BLaER1 treated with 17β-estradiol and CSF1 and Interleukin-3, amounts not matched to agents 10 nM and 100 nM (cell line): ENCODE results near the gene ACACB.

ENCODE experiments used
- H3K27ac ChIP-seq, 11 experiments: shearing (Covaris generic); formaldehyde crosslinking; 2 replicates each; pipeline ENCODE4 v1.8.1; 2022
- H3K27me3 ChIP-seq, 11 experiments: shearing (Covaris generic); formaldehyde crosslinking; 2 replicates each; pipeline ENCODE4 v1.8.1; 2022
- H3K36me3 ChIP-seq, 11 experiments: shearing (Covaris generic); formaldehyde crosslinking; 2 replicates each; pipeline ENCODE4 v1.8.1; 2022
- H3K4me1 ChIP-seq, 10 experiments: shearing (Covaris generic); formaldehyde crosslinking; 2 replicates each; pipeline ENCODE4 v1.8.1; 2022
- H3K4me2 ChIP-seq, 11 experiments: shearing (Covaris generic); formaldehyde crosslinking; 2 replicates each; pipeline ENCODE4 v1.8.1; 2022
- H3K4me3 ChIP-seq, 10 experiments: shearing (Covaris generic); formaldehyde crosslinking; 2 replicates each; pipeline ENCODE4 v1.8.1; 2022
- H3K9ac ChIP-seq, 11 experiments: shearing (Covaris generic); formaldehyde crosslinking; 2 replicates each; pipeline ENCODE4 v1.8.1; 2022
- H3K9me3 ChIP-seq, 11 experiments: shearing (Covaris generic); formaldehyde crosslinking; replicated peaks in 1 of 11; 2 replicates each; pipeline ENCODE4 v1.8.1; 2022
- H4K20me1 ChIP-seq, 11 experiments: shearing (Covaris generic); formaldehyde crosslinking; 2 replicates each; pipeline ENCODE4 v1.8.1; 2022
- Cebpa-rat ChIP-seq, 11 experiments: shearing (Covaris generic); IDR thresholded peaks; 2 replicates each; pipeline ENCODE4 v1.8.1; 2022

ACACB gene

DNA sequence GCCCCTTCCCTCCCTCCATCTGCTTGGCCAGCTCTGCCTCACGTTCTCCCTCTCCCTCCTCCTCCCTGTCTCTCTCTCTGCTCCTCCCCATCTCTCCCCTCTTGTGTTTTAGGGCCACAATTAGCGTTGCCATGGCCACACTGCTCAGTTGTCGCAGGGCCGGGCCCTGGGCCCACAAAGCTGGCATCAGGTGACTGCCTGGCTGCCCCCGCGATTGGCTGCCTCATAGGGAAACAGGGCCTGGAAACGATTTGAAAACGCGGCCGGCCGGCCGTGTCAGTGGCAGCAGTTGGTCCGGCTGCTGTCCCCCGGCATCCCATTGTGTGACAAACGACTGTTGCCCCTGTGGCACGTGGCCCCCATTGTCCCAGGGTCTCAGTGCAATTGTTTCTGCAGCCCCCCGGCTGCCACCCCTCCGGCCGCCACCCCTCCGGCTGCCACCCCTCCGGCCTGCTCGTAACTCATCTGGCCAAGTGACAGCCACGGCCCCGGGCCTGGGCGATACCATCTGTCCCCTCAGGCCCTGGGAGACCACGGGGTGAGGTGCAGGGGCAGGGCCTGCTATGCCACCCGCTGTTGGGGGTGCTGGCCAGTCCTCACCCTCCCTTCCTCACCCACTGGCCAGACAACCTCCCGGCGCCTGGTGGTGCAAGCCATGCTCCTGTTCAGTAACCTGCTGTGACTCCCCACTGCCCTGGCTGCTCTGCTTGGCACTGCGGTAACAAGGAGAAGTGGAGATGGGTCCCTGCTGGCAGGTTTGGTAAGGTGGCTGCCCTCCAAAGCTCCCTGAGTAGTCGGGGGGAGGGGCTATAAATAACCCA lies 175.3 kb downstream of the ACACB start:
- Histone ChIP-seq H3K4me2 (no peak overlapping the region), H3K27ac (no peak overlapping the region), H3K27me3 (peaks cover 0 to 15% (median 0%) of the 10 kb centered on the region in 11 experiments; a peak in 4 of 22 replicates), H4K20me1 (peaks cover 0 to 6% (median 0%) of the 10 kb centered on the region in 11 experiments; a peak in 3 of 22 replicates), H3K4me3 (no peak overlapping the region), H3K9ac (no peak overlapping the region), H3K4me1 (no peaks in the 10 kb centered on the region), H3K36me3 (no peaks in the 10 kb centered on the region), H3K9me3 (no peaks in the 10 kb centered on the region)
- TF ChIP-seq Cebpa-rat (IDR thresholded peaks at IDR 0.05) = no peak

- no peaks in the 10 kb centered on the region for H3K9me3 ChIP-seq
- H3K4me3 ChIP-seq = no peak overlapping the region
- peaks cover 0 to 15% (median 0%) of the 10 kb centered on the region in 11 experiments; a peak in 4 of 22 replicates for H3K27me3 ChIP-seq
- peaks cover 0 to 7% (median 0%) of the 10 kb centered on the region in 11 experiments; a peak in 3 of 22 replicates for H4K20me1 ChIP-seq
- no peaks in the 10 kb centered on the region for H3K4me1 ChIP-seq
- no peak overlapping the region for H3K4me2 ChIP-seq
- no peak for TF ChIP-seq Cebpa-rat (IDR thresholded peaks at IDR 0.05)
- H3K36me3 ChIP-seq = no peaks in the 10 kb centered on the region
- no peak overlapping the region for H3K9ac ChIP-seq
- H3K27ac ChIP-seq = no peak overlapping the region
These were observed 175.9 kb downstream of the ACACB start for GRCh38 chr12:109292342-109292711.

- Histone ChIP-seq H3K9ac (no peak overlapping the region), H3K4me3 (no peak overlapping the region), H3K4me2 (no peak overlapping the region), H3K9me3 (no peaks in the 10 kb centered on the region), H3K27me3 (peaks cover 0 to 15% (median 0%) of the 10 kb centered on the region in 11 experiments; a peak in 4 of 22 replicates), H3K36me3 (no peaks in the 10 kb centered on the region), H3K4me1 (no peaks in the 10 kb centered on the region), H4K20me1 (peaks cover 0 to 7% (median 0%) of the 10 kb centered on the region in 11 experiments; a peak in 3 of 22 replicates), H3K27ac (no peak overlapping the region)
- no peak for TF ChIP-seq Cebpa-rat (IDR thresholded peaks at IDR 0.05)
These were observed 176.7 kb downstream of the ACACB start for GRCh38 chr12:109293106-109293505.

- Histone ChIP-seq H3K4me2 (no peak overlapping the region), H3K4me1 (no peaks in the 10 kb centered on the region), H3K36me3 (no peaks in the 10 kb centered on the region), H3K9ac (no peak overlapping the region), H3K4me3 (no peak overlapping the region), H3K9me3 (no peaks in the 10 kb centered on the region), H3K27me3 (peaks cover 0 to 15% (median 0%) of the 10 kb centered on the region in 11 experiments; a peak in 4 of 22 replicates), H4K20me1 (peaks cover 0 to 7% (median 0%) of the 10 kb centered on the region in 11 experiments; a peak in 3 of 22 replicates), H3K27ac (no peak overlapping the region)
- TF ChIP-seq Cebpa-rat (IDR thresholded peaks at IDR 0.05) = no peak
These were observed 178.0 kb downstream of the ACACB start for GRCh38 chr12:109294286-109294796.

- Histone ChIP-seq H3K27ac (no peak overlapping the region), H3K9me3 (no peaks in the 10 kb centered on the region), H3K36me3 (no peaks in the 10 kb centered on the region), H3K4me2 (no peak overlapping the region), H4K20me1 (peaks cover 0 to 7% (median 0%) of the 10 kb centered on the region in 11 experiments; a peak in 3 of 22 replicates), H3K27me3 (peaks cover 0 to 15% (median 0%) of the 10 kb centered on the region in 11 experiments; a peak in 4 of 22 replicates), H3K9ac (no peak overlapping the region), H3K4me1 (no peaks in the 10 kb centered on the region), H3K4me3 (no peak overlapping the region)
- no peak for TF ChIP-seq Cebpa-rat (IDR thresholded peaks at IDR 0.05)
These were observed 179.5 kb downstream of the ACACB start for GRCh38 chr12:109295764-109296425.

DNA sequence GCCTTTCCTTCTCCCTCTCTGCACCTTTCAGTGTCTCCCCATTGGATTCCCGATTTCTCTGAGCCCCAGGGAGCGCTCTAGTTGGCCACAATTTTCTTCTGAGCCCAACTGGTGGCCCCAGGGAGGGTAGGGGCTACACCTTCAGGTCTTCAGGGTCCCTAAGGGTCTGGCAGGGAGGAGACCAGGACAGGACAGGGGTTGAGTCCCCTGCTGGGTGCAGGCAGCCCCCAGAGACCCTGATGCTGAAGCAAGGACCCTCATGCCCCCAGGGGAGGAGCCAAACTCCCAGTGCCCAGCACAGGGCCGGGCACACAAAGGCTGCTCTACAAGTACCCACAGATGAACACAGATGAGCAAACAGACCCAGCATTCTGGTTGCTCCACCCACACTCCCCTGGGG lies 180.0 kb downstream of the ACACB start:
- no peak overlapping the region for H3K27ac ChIP-seq
- H3K9me3 ChIP-seq = no peaks in the 10 kb centered on the region
- peaks cover 0 to 14% (median 0%) of the 10 kb centered on the region in 11 experiments; a peak in 4 of 22 replicates for H3K27me3 ChIP-seq
- no peaks in the 10 kb centered on the region for H3K4me1 ChIP-seq
- no peak for TF ChIP-seq Cebpa-rat (IDR thresholded peaks at IDR 0.05)
- no peak overlapping the region for H3K4me3 ChIP-seq
- H3K36me3 ChIP-seq = no peaks in the 10 kb centered on the region
- H4K20me1 ChIP-seq = peaks cover 0 to 7% (median 0%) of the 10 kb centered on the region in 11 experiments; a peak in 3 of 22 replicates
- no peak overlapping the region for H3K9ac ChIP-seq
- H3K4me2 ChIP-seq = no peak overlapping the region

GRCh38 chr12:109299849-109300248 lies 183.5 kb downstream of the ACACB start:
- Histone ChIP-seq H3K36me3 (no peaks in the 10 kb centered on the region), H3K4me1 (peaks cover 0 to 8% (median 7%) of the 10 kb centered on the region in 10 experiments; a peak in 13 of 20 replicates), H3K4me2 (no peak overlapping the region), H3K9ac (no peak overlapping the region), H4K20me1 (peaks cover 0 to 11% (median 0%) of the 10 kb centered on the region in 11 experiments; a peak in 4 of 22 replicates), H3K27me3 (peaks cover 0 to 12% (median 0%) of the 10 kb centered on the region in 11 experiments; a peak in 4 of 22 replicates), H3K27ac (no peak overlapping the region), H3K9me3 (no peaks in the 10 kb centered on the region), H3K4me3 (no peak overlapping the region)
- TF ChIP-seq Cebpa-rat (IDR thresholded peaks at IDR 0.05) = no peak

- Histone ChIP-seq H3K4me2 (no peak overlapping the region), H3K9me3 (no peaks in the 10 kb centered on the region), H3K4me1 (peaks cover 0 to 8% (median 7%) of the 10 kb centered on the region in 10 experiments; a peak in 13 of 20 replicates), H3K27me3 (peaks cover 8 to 21% (median 12%) of the 10 kb centered on the region in 11 experiments), H3K9ac (no peak overlapping the region), H3K4me3 (no peak overlapping the region), H3K27ac (no peak overlapping the region), H3K36me3 (no peaks in the 10 kb centered on the region), H4K20me1 (peaks cover 0 to 26% (median 0%) of the 10 kb centered on the region in 11 experiments; a peak in 5 of 22 replicates)
- TF ChIP-seq Cebpa-rat (IDR thresholded peaks at IDR 0.05) = no peak
These were observed 185.3 kb downstream of the ACACB start for GRCh38 chr12:109301643-109302168.

- Histone ChIP-seq H3K36me3 (no peaks in the 10 kb centered on the region), H3K4me1 (peaks cover 0 to 8% (median 7%) of the 10 kb centered on the region in 10 experiments; a peak in 13 of 20 replicates), H3K27me3 (peaks cover 15 to 27% (median 19%) of the 10 kb centered on the region in 11 experiments), H4K20me1 (peaks cover 0 to 29% (median 6%) of the 10 kb centered on the region in 11 experiments; a peak in 6 of 22 replicates), H3K9me3 (no peaks in the 10 kb centered on the region), H3K27ac (no peak overlapping the region), H3K4me3 (no peak overlapping the region), H3K9ac (no peak overlapping the region), H3K4me2 (no peak overlapping the region)
- no peak for TF ChIP-seq Cebpa-rat (IDR thresholded peaks at IDR 0.05)
These were observed 186.0 kb downstream of the ACACB start for GRCh38 chr12:109302358-109302757.
